ENCODE data around the gene WDR49.

DNA sequence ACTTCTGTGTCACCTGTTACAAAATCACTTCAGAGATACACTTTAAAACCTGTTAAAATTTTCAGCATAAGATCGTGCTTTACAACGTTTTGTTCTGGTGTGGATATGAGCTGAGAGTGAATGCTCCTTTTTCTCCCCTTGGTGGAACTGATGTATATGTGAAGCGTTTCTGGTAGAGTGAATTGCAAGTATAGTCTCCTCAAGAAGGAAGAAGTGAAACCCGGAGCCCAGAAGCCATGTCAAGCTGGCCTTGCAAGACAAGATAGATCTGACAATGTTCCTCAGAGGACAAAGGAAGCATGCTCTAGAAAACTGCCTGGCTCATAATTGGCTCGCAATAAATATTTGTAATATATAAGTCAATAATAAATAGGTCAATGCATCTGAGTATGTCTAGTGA, 203.5 kb downstream of the WDR49 start:
- TF ChIP-seq POLR2A (IDR thresholded peaks at IDR 0.05; ENCODE audit: borderline replicate concordance, extremely low read depth, insufficient read depth, insufficient read length) (no peak), POLR2AphosphoS5 (IDR thresholded peaks at IDR 0.05; ENCODE audit: low read depth, low read length) (no peak), EZH2phosphoT487 (IDR thresholded peaks at IDR 0.05; ENCODE audit: borderline replicate concordance) (no peak), YY1 (IDR thresholded peaks at IDR 0.05; ENCODE audit: extremely low read depth, insufficient replicate concordance, low read depth, low read length) (no peak)
- TF ChIP-seq, protein P1, sequence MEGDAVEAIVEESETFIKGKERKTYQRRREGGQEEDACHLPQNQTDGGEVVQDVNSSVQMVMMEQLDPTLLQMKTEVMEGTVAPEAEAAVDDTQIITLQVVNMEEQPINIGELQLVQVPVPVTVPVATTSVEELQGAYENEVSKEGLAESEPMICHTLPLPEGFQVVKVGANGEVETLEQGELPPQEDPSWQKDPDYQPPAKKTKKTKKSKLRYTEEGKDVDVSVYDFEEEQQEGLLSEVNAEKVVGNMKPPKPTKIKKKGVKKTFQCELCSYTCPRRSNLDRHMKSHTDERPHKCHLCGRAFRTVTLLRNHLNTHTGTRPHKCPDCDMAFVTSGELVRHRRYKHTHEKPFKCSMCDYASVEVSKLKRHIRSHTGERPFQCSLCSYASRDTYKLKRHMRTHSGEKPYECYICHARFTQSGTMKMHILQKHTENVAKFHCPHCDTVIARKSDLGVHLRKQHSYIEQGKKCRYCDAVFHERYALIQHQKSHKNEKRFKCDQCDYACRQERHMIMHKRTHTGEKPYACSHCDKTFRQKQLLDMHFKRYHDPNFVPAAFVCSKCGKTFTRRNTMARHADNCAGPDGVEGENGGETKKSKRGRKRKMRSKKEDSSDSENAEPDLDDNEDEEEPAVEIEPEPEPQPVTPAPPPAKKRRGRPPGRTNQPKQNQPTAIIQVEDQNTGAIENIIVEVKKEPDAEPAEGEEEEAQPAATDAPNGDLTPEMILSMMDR (IDR thresholded peaks at IDR 0.05 in 2 of 3, conservative IDR thresholded peaks at IDR 0.05 in 1 of 3; ENCODE audit: borderline replicate concordance in 1 of 3, insufficient read depth in 1 of 3, low read depth in 2 of 3, low read length in 2 of 3) = no peak
- TF ChIP-seq, protein P2, sequence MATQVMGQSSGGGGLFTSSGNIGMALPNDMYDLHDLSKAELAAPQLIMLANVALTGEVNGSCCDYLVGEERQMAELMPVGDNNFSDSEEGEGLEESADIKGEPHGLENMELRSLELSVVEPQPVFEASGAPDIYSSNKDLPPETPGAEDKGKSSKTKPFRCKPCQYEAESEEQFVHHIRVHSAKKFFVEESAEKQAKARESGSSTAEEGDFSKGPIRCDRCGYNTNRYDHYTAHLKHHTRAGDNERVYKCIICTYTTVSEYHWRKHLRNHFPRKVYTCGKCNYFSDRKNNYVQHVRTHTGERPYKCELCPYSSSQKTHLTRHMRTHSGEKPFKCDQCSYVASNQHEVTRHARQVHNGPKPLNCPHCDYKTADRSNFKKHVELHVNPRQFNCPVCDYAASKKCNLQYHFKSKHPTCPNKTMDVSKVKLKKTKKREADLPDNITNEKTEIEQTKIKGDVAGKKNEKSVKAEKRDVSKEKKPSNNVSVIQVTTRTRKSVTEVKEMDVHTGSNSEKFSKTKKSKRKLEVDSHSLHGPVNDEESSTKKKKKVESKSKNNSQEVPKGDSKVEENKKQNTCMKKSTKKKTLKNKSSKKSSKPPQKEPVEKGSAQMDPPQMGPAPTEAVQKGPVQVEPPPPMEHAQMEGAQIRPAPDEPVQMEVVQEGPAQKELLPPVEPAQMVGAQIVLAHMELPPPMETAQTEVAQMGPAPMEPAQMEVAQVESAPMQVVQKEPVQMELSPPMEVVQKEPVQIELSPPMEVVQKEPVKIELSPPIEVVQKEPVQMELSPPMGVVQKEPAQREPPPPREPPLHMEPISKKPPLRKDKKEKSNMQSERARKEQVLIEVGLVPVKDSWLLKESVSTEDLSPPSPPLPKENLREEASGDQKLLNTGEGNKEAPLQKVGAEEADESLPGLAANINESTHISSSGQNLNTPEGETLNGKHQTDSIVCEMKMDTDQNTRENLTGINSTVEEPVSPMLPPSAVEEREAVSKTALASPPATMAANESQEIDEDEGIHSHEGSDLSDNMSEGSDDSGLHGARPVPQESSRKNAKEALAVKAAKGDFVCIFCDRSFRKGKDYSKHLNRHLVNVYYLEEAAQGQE (IDR thresholded peaks at IDR 0.05; ENCODE audit: low read depth) = no peak
